ENCODE results near the gene ZNF597. TPM values are rescaled to one million over a fixed set of nuclear protein-coding genes. Genes with fewer than 3 reads are reported as not detected.

Gene ZNF597
- total RNA-seq, 3 donors from 2014 or later: 1.2 to 1.5 (median 1.3) TPM

- Mint-ChIP-seq H3K4me1 (ENCODE audit: low read depth) (peaks cover 18% of the 10 kb centered on the region), H3K4me3 (no peak overlapping the region), H3K27me3 (ENCODE audit: low read depth) (peaks cover 3% of the 10 kb centered on the region), H3K9me3 (peaks cover 4% of the 10 kb centered on the region), H3K36me3 (ENCODE audit: insufficient read depth) (peaks cover 24% of the 10 kb centered on the region)
- ATAC-seq (no peak), DNase-seq (no peak)
Measured at GRCh38 chr16:3439637-3440036, 3.7 kb downstream of the ZNF597 start.

- H3K27me3 Mint-ChIP-seq (ENCODE audit: low read depth): peaks cover 3% of the 10 kb centered on the region
- DNase-seq: no peak
- H3K9me3 Mint-ChIP-seq: peaks cover 8% of the 10 kb centered on the region
- H3K4me3 Mint-ChIP-seq: no peak overlapping the region
- peaks cover 14% of the 10 kb centered on the region for H3K4me1 Mint-ChIP-seq (ENCODE audit: low read depth)
- no peak for ATAC-seq
- H3K36me3 Mint-ChIP-seq (ENCODE audit: insufficient read depth): peaks cover 12% of the 10 kb centered on the region
Measured at GRCh38 chr16:3434373-3434772, 8.9 kb downstream of the ZNF597 start.

GRCh38 chr16:3431779-3432219, 11.5 kb downstream of the ZNF597 start:
- peaks cover 8% of the 10 kb centered on the region for H3K9me3 Mint-ChIP-seq
- H3K4me1 Mint-ChIP-seq (ENCODE audit: low read depth): peaks cover 12% of the 10 kb centered on the region
- peak; percentile 81 to 90 for ATAC-seq
- peak overlapping the region; percentile 56 for H3K4me3 Mint-ChIP-seq
- DNase-seq: peak; percentile 12
- peaks cover 8% of the 10 kb centered on the region for H3K36me3 Mint-ChIP-seq (ENCODE audit: insufficient read depth)
- H3K27me3 Mint-ChIP-seq (ENCODE audit: low read depth): no peaks in the 10 kb centered on the region

GRCh38 chr16:3413730-3414379, 29.4 kb downstream of the ZNF597 start:
- Mint-ChIP-seq H3K4me1 (ENCODE audit: low read depth) (no peaks in the 10 kb centered on the region), H3K9me3 (peaks cover 36% of the 10 kb centered on the region), H3K36me3 (ENCODE audit: insufficient read depth) (peaks cover 17% of the 10 kb centered on the region), H3K4me3 (no peak overlapping the region), H3K27me3 (ENCODE audit: low read depth) (no peaks in the 10 kb centered on the region)
- no peak for DNase-seq
- ATAC-seq: no peak

- Mint-ChIP-seq H3K27me3 (ENCODE audit: low read depth) (no peaks in the 10 kb centered on the region), H3K36me3 (ENCODE audit: insufficient read depth) (peaks cover 59% of the 10 kb centered on the region), H3K4me3 (no peak overlapping the region), H3K9me3 (peaks cover 43% of the 10 kb centered on the region), H3K4me1 (ENCODE audit: low read depth) (peaks cover 5% of the 10 kb centered on the region)
- DNase-seq (no peak), ATAC-seq (no peak)
Measured at GRCh38 chr16:3408561-3409197, 34.6 kb downstream of the ZNF597 start.

- Mint-ChIP-seq H3K4me1 (ENCODE audit: low read depth) (peaks cover 43% of the 10 kb centered on the region), H3K9me3 (peaks cover 21% of the 10 kb centered on the region), H3K4me3 (peak overlapping the region; percentile 95), H3K36me3 (ENCODE audit: insufficient read depth) (peaks cover 52% of the 10 kb centered on the region), H3K27me3 (ENCODE audit: low read depth) (no peaks in the 10 kb centered on the region)
- ATAC-seq (no peak), DNase-seq (no peak)
Measured at GRCh38 chr16:3401719-3402397, 41.4 kb downstream of the ZNF597 start.

GRCh38 chr16:3400779-3401688, 42.3 kb downstream of the ZNF597 start, which contains the start of the genes ZNF174 and ZSCAN32:
Gene ZNF174 (plus strand): TSS chr16:3401215. CDS start chr16:3402005, 790 bp downstream.
Gene ZSCAN32 (minus strand): TSS chr16:3401004. CDS start chr16:3397557, 3,447 bp downstream.
- Mint-ChIP-seq H3K9me3 (peaks cover 20% of the 10 kb centered on the region), H3K36me3 (ENCODE audit: insufficient read depth) (peaks cover 50% of the 10 kb centered on the region), H3K27me3 (ENCODE audit: low read depth) (no peaks in the 10 kb centered on the region), H3K4me3 (peak within 1 kb of the TSS; percentile 95), H3K4me1 (ENCODE audit: low read depth) (peaks cover 49% of the 10 kb centered on the region)
- DNase-seq (peak; percentile 97), ATAC-seq (peak; percentile 98 to 99)

- Mint-ChIP-seq H3K27me3 (ENCODE audit: low read depth) (no peaks in the 10 kb centered on the region), H3K4me1 (ENCODE audit: low read depth) (peaks cover 50% of the 10 kb centered on the region), H3K4me3 (peak overlapping the region; percentile 95), H3K36me3 (ENCODE audit: insufficient read depth) (peaks cover 50% of the 10 kb centered on the region), H3K9me3 (peaks cover 16% of the 10 kb centered on the region)
- peak in 1 of 2 donors; percentile 52 for ATAC-seq
- no peak for DNase-seq
Measured at GRCh38 chr16:3400446-3400778, 42.9 kb downstream of the ZNF597 start.

- no peak for DNase-seq
- Mint-ChIP-seq H3K4me3 (no peak overlapping the region), H3K27me3 (ENCODE audit: low read depth) (no peaks in the 10 kb centered on the region), H3K36me3 (ENCODE audit: insufficient read depth) (peaks cover 81% of the 10 kb centered on the region), H3K4me1 (ENCODE audit: low read depth) (peaks cover 6% of the 10 kb centered on the region), H3K9me3 (peaks cover 45% of the 10 kb centered on the region)
- no peak for ATAC-seq
Measured at GRCh38 chr16:3389663-3390338, 53.5 kb downstream of the ZNF597 start.

- Mint-ChIP-seq H3K36me3 (ENCODE audit: insufficient read depth) (peaks cover 81% of the 10 kb centered on the region), H3K4me1 (ENCODE audit: low read depth) (no peaks in the 10 kb centered on the region), H3K9me3 (peaks cover 46% of the 10 kb centered on the region), H3K27me3 (ENCODE audit: low read depth) (no peaks in the 10 kb centered on the region), H3K4me3 (no peak overlapping the region)
- ATAC-seq (no peak), DNase-seq (no peak)
Measured at GRCh38 chr16:3388325-3388724, 55.0 kb downstream of the ZNF597 start.

- no peak overlapping the region for H3K4me3 Mint-ChIP-seq
- H3K27me3 Mint-ChIP-seq (ENCODE audit: low read depth): no peaks in the 10 kb centered on the region
- DNase-seq: no peak
- no peaks in the 10 kb centered on the region for H3K4me1 Mint-ChIP-seq (ENCODE audit: low read depth)
- H3K36me3 Mint-ChIP-seq (ENCODE audit: insufficient read depth): peaks cover 76% of the 10 kb centered on the region
- peaks cover 56% of the 10 kb centered on the region for H3K9me3 Mint-ChIP-seq
- ATAC-seq: no peak
Measured at GRCh38 chr16:3383045-3383448, 60.3 kb downstream of the ZNF597 start.

Measured in activated T-cell treated with anti-CD3 and anti-CD28 coated beads, Interleukin-2, amount 50 U/mL, for 4 hours (primary cell).